Fibroblast of villous mesenchyme (primary cell): ENCODE results near the gene MYO9A. TPM values are rescaled to one million over a fixed set of nuclear protein-coding genes. Genes with fewer than 3 reads are reported as not detected.

Source experiments
- DNase-seq: peaks from one replicate; pipeline ENCODE4 v3.0.0-alpha.2; 2010; ENCODE audit warnings: low read depth
- H3K4me3 ChIP-seq: 2 replicates; pipeline ENCODE4 v1.5.1; 2011; ENCODE audit warnings: low read depth, mild to moderate bottlenecking, low read length
- total RNA-seq: library from RNA; depleted of rRNA; stranded (reverse); fragments of >200 nt; gene quantifications from 2 replicates; pipeline ENCODE4 v1.2.3, GENCODE V29; 2012
- TF ChIP-seq, protein P1 (sequence below): IDR thresholded peaks from 2 replicates; pipeline ENCODE4 v1.5.1; 2012; ENCODE audit warnings: low read depth, mild to moderate bottlenecking, low read length; ENCODE audit not compliant: insufficient read depth

MYO9A gene
- total RNA-seq, 1 donor, result 51.8 TPM

DNA sequence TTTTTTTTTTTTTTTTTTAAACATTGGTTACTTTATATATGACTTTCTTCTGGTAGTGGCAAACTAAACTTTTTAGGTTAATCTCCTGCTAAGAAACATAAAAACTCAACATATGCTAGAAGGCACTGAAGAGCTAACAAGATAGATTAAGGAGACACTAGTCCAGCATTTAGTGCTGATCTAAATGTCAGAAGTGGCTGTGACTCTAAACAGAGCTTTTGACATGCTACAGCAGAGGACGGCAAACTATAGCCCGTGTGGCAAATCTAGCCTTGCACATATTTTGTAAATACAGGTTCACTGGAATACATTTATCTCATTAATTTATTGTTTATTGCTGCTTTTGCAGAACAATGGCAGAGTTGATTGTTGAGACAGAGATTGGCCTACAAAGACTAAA lies 287.0 kb downstream of the MYO9A start:
- no peak for DNase-seq
- TF ChIP-seq, protein P1, sequence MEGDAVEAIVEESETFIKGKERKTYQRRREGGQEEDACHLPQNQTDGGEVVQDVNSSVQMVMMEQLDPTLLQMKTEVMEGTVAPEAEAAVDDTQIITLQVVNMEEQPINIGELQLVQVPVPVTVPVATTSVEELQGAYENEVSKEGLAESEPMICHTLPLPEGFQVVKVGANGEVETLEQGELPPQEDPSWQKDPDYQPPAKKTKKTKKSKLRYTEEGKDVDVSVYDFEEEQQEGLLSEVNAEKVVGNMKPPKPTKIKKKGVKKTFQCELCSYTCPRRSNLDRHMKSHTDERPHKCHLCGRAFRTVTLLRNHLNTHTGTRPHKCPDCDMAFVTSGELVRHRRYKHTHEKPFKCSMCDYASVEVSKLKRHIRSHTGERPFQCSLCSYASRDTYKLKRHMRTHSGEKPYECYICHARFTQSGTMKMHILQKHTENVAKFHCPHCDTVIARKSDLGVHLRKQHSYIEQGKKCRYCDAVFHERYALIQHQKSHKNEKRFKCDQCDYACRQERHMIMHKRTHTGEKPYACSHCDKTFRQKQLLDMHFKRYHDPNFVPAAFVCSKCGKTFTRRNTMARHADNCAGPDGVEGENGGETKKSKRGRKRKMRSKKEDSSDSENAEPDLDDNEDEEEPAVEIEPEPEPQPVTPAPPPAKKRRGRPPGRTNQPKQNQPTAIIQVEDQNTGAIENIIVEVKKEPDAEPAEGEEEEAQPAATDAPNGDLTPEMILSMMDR, result no peak
- H3K4me3 ChIP-seq, result no peak overlapping the region

DNA sequence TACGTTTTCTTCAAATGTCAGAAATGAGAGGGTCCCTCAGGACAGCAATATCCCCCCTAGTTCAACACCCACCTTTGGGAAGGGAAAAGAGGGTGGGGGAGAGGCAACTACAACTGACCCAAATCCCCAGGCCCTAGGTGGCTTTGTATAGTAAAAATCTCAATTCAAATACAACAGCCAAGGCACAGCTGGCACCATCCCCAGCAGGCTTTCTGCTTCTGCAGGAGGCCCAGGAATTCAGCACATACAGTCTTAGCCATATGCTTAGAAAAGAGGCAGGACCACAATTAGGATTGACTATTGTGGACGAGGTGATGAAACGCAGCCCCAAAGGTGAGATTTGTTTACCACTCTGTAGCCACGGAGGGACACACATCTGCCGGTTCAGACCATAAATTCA lies 291.8 kb downstream of the MYO9A start:
- TF ChIP-seq, protein P1, result no peak
- H3K4me3 ChIP-seq, result no peak overlapping the region
- no peak for DNase-seq

DNA sequence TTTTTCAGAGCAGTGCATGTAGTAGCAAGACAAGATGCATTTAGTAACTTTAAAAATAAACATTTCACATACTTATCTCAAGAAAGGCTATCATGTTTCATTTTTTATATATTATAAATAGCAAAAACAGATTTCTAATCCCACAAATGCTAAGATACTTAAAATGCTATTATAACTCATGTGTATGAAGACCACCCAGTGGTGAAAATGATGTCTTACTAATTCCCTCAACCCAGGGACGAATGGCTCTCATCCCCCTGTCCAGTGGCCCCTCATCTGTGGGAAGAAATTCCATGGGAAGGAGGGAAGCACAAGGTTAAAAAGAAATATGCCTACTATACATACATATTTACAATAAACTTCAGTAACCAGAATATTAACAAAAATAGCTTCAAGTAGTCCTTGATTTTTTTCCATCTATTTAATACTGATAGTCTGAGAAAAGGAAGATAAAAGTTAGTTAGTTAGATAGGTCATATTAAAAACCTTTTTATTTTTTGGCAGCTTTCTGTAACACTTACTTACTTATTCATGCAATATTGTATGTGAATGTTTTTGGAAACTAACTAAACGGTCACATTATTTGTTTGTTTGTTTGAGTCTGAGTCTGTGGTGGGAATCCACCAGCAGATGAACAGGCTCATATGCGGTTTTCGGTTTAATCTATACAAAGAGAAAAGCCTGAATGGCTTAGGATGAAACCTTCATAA lies 292.8 kb downstream of the MYO9A start:
- no peak for DNase-seq
- TF ChIP-seq, protein P1, result no peak
- no peak overlapping the region for H3K4me3 ChIP-seq

DNA sequence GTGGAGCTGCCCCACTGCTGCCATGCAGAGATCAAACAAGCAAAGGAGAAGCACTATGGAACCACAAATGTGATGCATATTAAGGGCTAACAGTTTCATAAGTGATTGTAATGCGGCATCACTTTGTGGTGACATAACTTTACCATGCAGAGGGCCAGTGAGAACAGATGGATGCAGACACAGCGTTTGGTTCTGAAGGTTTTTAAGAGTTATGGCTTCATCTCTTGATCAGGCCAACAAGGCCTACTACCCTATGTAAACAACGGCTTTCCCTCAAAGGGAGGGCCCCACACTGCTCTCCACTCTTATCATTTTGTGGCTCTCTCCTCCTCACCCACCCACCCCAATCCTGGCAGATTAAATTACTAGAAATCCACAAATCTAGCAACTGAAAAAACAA lies 294.1 kb downstream of the MYO9A start:
- DNase-seq, result peak; percentile 8
- TF ChIP-seq, protein P1, result no peak
- H3K4me3 ChIP-seq, result no peak overlapping the region

GRCh38 chr15:71822890-71823630 lies 294.9 kb downstream of the MYO9A start:
- H3K4me3 ChIP-seq, result no peak overlapping the region
- DNase-seq, result no peak
- TF ChIP-seq, protein P1, result no peak

DNA sequence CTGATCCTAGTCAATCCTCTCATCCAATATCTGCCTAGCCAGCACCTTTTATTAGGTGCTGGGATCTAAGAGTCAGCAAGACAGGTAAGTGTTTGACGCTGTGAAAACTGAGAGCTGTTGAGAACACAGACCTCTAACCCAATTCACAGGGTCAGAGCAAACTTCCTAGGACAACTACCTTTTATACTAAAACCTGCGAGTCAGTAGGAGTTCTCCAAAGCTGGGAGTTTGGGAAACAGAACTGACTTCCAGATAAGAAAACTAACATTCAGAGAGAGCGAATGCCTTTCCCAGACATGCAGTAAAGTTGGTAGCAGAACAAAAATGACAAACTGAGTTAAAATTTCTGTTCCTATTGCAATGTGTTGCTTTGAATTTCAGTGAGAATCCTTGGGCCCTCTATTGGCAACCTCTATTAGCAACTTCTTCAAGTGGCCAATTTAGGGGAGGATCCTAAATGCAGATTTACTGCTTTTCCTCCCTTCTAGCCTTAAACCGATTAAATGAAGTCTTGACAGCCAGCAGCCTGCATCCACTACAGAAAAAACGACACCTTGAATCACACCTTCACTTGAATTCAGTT lies 296.3 kb downstream of the MYO9A start:
- TF ChIP-seq, protein P1, result no peak
- DNase-seq, result no peak

More for the DNA sequence above, 296.3 kb downstream of the MYO9A start:
- H3K4me3 ChIP-seq, result no peak overlapping the region
